HG03025 (cell line): ENCODE results near the gene WDR73.
"Not testable (repeated sequence)": the region's sequence is repeated elsewhere in the genome, so short reads cannot be mapped to it uniquely, and the experiment has no call there.

Source experiments
- ATAC-seq: cut with Tn5 transposase; IDR thresholded peaks from one replicate; pipeline ENCODE4 v1.9.1; 2021; ENCODE audit warnings: mild to moderate bottlenecking, moderate library complexity; ENCODE audit not compliant: unreplicated experiment, low FRiP score

Gene WDR73

GRCh38 chr15:84658080-84658787 lies 4.2 kb upstream of the WDR73 start, which contains the start of gene NMB:
Gene NMB (minus strand): TSS chr15:84658199. CDS start chr15:84658152, 47 bp downstream.
- peak; percentile 32 for ATAC-seq

DNA sequence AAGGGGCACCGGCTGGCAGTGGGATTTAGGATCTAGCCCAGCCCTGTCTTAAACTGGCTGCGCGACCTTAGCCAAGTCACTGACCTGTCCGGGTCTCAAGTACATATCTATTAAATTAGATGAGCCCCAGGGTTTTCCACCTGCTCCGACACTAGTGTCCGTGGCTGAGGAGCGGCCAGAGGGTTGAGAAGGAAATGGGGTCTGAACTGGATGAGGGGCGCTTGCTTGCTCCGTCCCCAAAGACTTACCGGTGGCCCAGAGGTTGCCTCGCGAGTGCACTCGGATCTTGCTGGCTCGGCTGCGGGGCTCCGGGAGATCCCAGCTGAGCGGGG lies 3.6 kb upstream of the WDR73 start:
- no peak for ATAC-seq

DNA sequence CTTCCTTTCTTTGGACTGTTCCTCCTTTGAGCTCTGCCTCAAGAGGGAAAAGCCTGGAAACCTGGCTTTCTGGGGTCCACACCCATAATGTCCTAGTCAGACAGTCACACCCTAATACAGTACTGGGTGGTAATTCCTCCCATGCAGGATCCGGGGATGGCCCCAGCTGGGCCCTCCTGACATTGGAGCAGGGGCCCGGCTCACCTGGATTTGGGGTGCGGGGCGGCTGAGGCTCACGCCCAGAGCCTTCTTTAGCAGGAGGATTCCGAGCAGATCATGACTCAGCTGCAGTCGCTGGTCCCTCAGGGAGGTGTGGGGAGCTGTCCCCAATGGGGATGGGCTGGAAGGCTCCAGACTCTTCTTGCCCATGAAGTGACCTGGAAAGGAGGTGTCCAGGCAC lies 2.9 kb upstream of the WDR73 start:
- ATAC-seq = no peak

GRCh38 chr15:84654689-84655453 lies 788 bp upstream of the WDR73 start:
- peak; percentile 34 for ATAC-seq

DNA sequence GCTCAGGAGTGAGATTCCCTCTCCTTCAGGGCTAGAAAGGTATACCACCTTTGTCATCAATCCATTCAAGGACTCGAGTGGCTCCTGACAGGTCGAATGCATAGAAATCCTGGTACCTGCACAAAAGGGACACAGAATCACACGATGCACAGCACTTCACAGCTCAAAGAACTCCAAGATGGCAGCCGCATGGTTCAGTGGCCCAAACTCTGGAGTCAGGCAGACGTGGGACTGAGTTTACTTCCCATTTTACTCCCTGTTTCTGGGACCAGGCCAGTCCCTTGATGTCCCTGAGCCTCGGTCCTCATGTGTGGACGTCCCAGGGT lies 536 bp downstream of the WDR73 start:
- ATAC-seq = no peak

DNA sequence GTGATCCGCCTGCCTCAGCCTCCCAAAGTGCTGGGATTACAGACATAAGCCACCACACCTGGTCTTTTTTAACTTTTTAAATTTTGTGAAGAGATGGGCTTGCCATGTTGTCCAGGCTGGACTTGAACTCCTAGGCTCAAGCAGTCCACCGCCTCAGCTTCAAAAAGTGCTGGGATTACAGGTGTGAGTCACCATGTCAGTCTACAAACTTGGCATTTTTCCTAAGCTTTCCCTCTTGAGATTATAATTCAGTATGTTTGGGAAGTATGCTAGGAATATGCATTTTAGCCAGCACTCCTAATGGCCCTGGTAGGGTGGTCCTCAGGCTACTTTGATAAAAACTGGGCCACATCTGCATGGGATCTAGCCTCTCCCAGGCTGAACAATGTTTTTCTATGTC lies 4.4 kb downstream of the WDR73 start:
- no peak for ATAC-seq

DNA sequence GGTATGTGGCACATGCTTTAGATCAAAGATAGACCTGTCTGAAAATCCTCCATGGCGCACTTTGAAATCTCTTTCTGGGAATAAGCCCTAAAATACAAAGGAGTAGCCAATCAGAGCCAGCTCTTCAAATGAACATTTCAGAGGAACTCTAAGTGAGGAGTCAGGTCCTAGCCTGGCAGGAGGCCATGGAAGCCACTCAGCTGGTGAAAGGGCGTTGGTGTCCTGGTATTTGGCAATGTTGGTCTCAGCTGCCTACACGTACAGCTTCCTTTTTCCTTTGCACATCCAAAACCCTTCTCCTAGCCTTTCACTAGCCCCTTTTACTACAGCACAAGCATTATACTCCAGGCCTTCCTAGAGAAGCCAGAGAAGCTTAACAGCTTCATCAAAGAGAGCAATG lies 5.5 kb downstream of the WDR73 start:
- ATAC-seq = no peak

DNA sequence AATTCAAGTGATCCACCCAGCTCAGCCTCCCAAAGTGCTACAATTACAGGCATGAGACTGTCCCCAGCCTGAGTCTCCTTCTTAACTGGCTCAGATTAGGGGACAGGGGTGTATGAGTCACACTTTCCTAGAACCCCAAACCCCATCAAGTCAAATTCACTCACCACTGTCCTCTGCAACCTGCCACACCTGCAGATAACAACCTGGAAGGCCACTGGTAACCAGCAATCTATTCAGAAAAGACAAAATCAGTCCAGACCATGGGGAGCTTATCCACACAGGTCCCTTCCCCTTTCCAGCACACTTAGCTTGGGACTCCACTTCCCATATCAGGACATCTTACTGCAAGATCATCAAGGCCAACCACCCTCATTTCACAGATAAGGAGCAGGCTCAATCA lies 6.4 kb downstream of the WDR73 start:
- no peak for ATAC-seq

GRCh38 chr15:84645997-84646396 lies 8.1 kb downstream of the WDR73 start:
- ATAC-seq = no peak

GRCh38 chr15:84645496-84645895 lies 8.6 kb downstream of the WDR73 start:
- no peak for ATAC-seq

- no peak for ATAC-seq
Measured at GRCh38 chr15:84643838-84644237, 10.2 kb downstream of the WDR73 start.

DNA sequence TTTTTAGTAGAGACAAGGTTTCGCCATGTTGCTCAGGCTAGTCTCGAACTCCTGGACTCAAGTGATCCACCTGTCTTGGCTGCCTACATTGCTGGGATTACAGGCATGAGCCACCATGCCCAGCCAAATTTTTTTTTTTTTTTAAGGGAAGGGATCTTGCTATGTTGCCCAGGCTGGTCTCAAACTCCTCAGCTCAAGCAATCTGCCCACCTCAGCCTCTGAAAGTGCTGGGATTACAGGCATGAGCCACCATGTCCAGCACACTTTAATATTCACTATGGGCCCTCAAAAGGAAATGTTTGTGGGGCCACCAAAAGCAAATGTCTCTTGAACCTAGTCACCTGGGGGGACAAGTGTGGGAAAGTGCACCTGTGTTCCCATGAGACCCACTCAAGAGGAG lies 11.4 kb downstream of the WDR73 start:
- ATAC-seq = not testable (repeated sequence)

DNA sequence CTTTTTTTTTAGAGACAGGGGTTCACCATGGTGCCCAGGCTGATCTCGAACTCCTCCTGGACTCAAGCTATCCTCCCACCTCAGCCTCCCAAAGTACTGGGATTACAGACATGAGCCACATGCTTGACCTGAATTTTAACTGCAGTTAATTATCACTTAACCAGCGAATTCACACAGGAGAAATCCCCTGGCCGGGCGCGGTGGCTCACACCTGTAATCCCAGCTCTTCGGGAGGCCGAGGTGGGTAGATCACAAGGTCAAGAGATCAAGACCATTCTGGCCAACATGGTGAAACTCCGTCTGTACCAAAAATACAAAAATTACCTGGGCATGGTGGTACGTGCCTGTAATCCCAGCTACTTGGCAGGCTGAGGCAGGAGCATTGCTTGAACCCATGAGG lies 12.2 kb downstream of the WDR73 start:
- ATAC-seq = not testable (repeated sequence)

DNA sequence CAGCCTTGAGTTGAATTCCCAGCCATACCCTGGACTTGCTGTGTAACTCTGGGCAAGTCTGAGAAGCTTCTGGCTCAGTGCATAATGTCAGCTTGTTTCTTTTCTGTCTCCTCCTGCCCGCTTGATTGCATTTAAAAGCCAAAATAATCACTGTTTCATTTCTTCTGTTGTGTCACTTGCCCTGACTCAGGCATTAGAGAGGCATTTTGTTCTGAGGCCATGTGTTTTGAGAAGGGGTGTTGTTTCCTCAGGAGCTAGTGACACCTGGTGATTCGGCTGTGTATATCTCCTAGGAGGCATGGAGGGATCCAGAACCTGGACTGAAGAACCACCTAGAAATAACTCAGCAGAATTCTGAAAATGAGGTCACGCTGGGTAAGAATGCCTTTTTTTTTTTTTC lies 16.0 kb downstream of the WDR73 start:
- ATAC-seq = no peak

GRCh38 chr15:84634228-84634837 lies 19.8 kb downstream of the WDR73 start:
- no peak for ATAC-seq

- peak; percentile 38 for ATAC-seq
Measured at GRCh38 chr15:84633311-84634227, 20.5 kb downstream of the WDR73 start.

DNA sequence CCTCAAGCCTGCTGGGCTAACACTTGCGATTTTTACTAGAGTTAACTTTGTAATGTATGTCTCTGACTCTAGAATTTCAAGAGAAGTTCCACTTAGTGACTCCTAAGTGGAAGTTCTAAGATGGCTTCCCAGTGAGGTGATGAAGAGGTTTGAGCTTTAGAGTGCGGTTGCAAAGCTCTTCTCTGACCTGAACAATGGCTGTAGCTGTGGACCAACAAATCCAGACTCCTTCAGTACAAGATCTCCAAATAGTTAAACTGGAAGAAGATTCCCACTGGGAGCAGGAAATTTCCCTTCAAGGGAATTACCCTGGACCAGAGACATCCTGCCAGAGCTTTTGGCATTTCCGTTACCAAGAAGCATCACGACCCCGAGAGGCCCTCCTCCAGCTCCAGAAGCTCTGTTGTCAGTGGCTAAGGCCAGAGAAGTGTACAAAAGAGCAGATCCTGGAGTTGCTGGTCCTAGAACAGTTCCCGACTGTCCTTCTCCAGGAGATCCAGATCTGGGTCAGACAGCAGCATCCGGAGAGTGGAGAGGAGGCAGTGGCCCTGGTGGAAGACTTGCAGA lies 22.3 kb downstream of the WDR73 start:
- no peak for ATAC-seq

DNA sequence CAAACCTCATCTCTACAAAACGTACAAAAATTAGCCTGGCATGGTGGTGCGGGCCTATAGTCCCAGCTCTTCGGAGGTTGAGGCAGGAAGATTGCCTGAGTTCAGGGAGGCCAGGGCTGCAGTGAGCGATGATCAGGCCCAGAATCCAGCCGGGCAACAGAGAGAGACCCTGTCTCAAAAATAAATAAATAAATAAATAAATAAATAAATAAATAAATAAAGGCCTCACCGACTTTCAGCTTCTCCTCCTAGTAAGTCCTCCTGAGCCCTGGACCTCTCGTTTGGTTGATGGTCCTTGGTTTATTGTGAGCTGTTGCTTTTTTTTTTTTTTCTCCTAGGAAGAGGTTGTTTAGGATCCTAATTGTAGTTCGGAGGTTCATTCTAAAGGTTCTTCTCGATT lies 25.1 kb downstream of the WDR73 start:
- no peak for ATAC-seq

DNA sequence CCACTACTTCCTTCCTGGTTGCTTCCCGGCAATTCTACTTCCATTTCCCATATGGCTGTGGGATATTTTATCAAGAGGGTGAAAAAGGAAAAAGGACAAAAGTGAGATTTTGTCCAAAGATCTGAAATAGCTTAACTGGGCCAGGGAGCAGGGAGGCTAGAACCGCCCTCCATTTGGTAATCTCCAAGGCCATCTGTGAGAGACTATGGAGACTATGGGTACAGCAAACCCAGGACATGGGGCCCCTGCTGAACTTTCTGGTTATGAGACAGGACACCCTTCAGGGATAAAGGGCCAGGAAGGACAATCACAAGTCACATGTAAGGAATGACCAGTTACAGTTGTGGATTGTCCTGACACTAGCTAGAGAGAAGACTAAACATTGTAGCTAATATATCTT lies 29.0 kb downstream of the WDR73 start:
- no peak for ATAC-seq

GRCh38 chr15:84624359-84624758 lies 29.7 kb downstream of the WDR73 start:
- no peak for ATAC-seq
